Hematopoietic multipotent progenitor cell (in vitro differentiated cells): Measurements from ENCODE around the gene TRPV5. TPM values are rescaled to one million over a fixed set of nuclear protein-coding genes. Genes with fewer than 3 reads are reported as not detected.

Experiments
- DNase-seq, 3 donors: peaks; one replicate each; pipeline ENCODE4 v3.0.0-alpha.2; 2011 to 2015; ENCODE audit warnings: low read depth in 2 of 3, low spot score in 2 of 3
- total RNA-seq: library from RNA; depleted of rRNA; stranded (reverse); fragments of >200 nt; gene quantifications from one replicate; pipeline ENCODE4 v1.2.3, GENCODE V29; 2012

TRPV5 gene
- total RNA-seq, 1 donor: under 0.01 TPM

- DNase-seq: no peak
These were observed 23.1 kb downstream of the TRPV5 start for GRCh38 chr7:142910481-142910880.

GRCh38 chr7:142910031-142910433, 23.5 kb downstream of the TRPV5 start:
- no peak for DNase-seq

GRCh38 chr7:142908921-142909890, 24.3 kb downstream of the TRPV5 start:
- peak in 2 of 3 donors; percentile 22 to 30 for DNase-seq

- DNase-seq: no peak
These were observed 25.3 kb downstream of the TRPV5 start for GRCh38 chr7:142908290-142908689.

- DNase-seq: no peak
These were observed 26.9 kb downstream of the TRPV5 start for GRCh38 chr7:142906643-142907042.

GRCh38 chr7:142905759-142906158, 27.8 kb downstream of the TRPV5 start:
- no peak for DNase-seq

- DNase-seq: no peak
These were observed 29.4 kb downstream of the TRPV5 start for GRCh38 chr7:142904128-142904527.

GRCh38 chr7:142901426-142902259, 31.9 kb downstream of the TRPV5 start:
- no peak for DNase-seq

GRCh38 chr7:142899661-142900060, 33.9 kb downstream of the TRPV5 start:
- no peak for DNase-seq

- DNase-seq: no peak
These were observed 35.0 kb downstream of the TRPV5 start for GRCh38 chr7:142898377-142899170.

GRCh38 chr7:142897691-142898090, 35.9 kb downstream of the TRPV5 start:
- DNase-seq: no peak

GRCh38 chr7:142896741-142897379, 36.7 kb downstream of the TRPV5 start:
- DNase-seq: no peak

GRCh38 chr7:142896151-142896550, 37.4 kb downstream of the TRPV5 start:
- DNase-seq: no peak

- no peak for DNase-seq
These were observed 38.5 kb downstream of the TRPV5 start for GRCh38 chr7:142894985-142895593.

GRCh38 chr7:142894112-142894984, 39.2 kb downstream of the TRPV5 start:
- no peak for DNase-seq

GRCh38 chr7:142892951-142893350, 40.6 kb downstream of the TRPV5 start:
- DNase-seq: no peak

- no peak for DNase-seq
These were observed 42.0 kb downstream of the TRPV5 start for GRCh38 chr7:142891490-142892082.

GRCh38 chr7:142890874-142891485, 42.6 kb downstream of the TRPV5 start:
- no peak for DNase-seq
